ENCODE results near the gene RENBP.

RENBP gene

DNA sequence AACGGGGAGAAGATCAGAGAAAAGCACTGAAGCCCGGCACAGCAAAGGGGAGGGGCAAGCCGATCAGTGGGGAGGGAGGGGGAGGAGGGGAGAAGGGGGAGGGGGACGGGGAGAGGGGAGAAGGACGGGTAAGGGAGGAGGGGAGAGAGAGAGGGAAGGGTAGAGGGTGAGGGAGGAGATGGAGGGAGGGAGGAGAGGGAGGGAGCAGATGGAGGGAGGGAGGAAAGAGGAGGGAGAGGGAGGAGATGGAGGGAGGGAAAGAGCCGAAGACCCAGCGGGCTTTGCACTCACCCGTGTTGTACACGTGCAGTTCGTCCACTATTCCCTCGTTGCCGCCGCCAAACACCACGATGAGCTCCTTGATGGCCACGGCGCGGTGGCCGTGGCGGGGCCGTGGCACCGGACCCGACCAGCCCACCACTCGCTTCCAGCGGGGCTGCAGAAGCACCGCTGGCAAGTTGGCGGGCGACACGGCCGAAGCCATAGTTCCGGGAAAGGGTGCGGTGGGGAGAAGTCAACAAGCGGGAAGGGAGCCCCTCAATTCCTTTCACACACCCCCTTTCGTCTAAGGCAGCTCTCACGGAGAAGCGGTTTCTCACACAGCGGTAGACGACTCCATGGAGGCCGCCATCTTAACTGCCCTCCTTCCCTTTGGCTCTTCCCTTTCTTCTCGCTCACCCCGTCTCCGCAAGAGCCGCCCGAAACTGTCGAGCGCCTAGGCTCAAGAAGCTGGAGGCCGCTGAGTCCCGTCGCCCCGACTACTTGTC, 26.1 kb upstream of the RENBP start:
- FAIRE-seq, result no peak

DNA sequence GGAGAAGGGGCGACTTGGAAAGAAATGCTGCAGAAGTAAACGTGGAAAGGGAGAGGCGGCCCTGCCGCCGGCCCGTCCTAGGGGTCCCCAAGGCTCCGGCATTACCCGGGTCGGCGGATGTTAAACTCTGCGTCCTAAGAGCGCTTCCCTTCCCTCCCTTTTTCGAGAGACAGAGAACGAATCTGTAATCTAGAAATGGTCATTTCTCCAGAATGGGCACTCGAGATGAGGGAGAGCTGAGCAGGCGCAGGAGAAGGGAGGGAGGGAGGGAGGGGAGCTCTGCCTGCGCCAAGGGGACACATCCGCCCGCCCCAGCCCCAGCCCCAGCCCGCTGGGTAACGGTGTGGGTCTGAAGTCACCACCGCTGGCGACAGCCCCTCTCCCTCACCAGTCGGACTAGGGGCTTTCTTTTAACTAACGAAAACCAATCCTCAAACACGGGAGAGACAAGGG, 25.5 kb upstream of the RENBP start:
- no peak for FAIRE-seq

DNA sequence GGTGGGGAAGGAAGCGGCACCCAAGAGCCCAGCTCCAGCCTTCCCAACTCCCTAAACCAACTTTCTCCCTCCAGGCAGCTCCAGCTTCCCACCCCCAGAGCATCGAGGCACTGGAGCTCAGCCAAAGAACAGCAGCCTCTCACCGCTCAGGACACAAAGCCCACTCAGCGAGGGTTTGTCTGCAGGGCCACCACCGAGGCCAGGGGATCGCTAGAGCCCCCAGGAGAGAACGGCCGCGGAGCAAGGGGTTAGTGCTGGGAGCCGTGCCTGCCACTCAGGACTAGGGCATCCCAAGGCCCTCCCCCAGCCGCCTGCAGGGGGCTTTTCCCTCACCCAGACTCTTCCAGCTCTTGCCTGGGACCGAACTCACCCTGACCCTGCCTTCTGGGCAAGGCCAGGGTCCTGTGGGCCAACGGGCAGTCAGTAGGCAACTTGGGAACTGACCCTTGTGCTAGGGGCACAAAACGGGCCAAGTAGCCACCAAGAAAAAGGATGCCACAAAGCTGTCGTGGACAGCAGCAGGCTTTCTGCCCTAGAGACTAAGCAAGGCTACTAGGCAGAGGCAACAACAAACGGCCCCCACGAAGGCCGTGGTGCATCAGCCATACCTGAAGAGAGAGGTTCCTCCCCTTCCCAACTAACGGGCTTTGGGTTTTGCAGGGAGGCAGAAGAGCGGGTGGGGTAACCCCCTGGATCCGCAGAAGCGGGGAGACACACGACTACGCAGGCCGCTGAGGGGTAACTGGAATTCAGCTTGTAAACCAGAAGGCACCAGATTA, 24.9 kb upstream of the RENBP start:
- no peak for FAIRE-seq

GRCh38 chrX:153968754-153969124, 24.3 kb upstream of the RENBP start:
- no peak for FAIRE-seq

DNA sequence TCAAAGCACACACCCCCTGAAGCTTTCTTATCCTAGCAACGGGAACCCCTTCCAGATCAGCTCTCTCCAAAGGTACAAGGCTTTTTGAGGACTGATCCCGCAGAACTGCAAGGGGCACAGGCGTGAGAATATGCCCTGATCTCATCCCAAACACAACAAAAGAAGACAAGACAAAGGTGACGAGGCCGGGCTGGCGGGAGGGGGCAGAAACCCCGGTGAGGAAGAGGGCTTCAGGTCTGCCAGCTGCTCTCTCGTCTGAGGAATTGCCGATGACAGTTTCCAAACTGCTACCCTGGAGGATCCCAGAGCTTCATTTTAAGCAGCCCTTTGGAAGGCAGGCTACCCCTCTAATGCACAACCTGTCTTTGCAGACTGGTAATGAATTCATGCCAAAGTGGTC, 23.8 kb upstream of the RENBP start:
- FAIRE-seq, result no peak

GRCh38 chrX:153967536-153968224, 23.2 kb upstream of the RENBP start:
- no peak for FAIRE-seq

DNA sequence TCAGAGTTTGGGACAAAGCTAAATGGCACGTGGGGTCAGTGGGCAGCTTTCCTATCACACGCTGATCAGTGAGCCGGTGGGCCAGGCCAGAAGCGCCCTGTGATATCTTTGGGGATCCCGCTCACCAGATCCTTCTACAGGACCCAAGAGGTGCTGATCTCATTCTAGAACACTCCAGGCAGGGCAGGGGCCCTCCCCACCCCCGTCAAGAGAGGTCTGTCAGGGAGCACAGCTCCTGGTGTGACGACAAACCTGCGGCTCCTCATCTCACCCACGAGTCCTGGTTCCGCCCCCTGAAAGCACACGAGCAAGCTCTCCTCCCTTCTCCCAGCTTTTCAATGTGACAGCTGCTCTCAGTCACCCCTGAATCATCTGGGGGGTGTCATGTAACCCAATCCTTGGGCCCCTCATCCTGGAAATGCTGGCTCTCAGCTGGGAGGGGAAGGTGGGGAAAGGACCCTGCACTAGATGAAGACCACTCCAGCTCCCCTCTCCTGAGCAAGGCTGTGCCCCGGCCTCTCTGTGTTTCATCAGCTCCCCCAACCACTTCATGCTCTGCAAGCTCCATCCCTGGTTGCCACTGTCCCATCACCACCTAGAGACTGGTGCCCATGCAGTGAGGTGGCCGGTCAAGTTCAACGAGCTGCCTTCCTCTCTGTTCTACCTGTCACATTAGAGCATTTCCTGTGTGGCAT, 22.5 kb upstream of the RENBP start:
- FAIRE-seq, result no peak

GRCh38 chrX:153966283-153966688, 21.8 kb upstream of the RENBP start:
- FAIRE-seq, result no peak

GRCh38 chrX:153965406-153965805, 21.0 kb upstream of the RENBP start:
- no peak for FAIRE-seq

- FAIRE-seq, result no peak
These were observed 19.7 kb upstream of the RENBP start for GRCh38 chrX:153964105-153964504.

GRCh38 chrX:153963546-153963945, 19.1 kb upstream of the RENBP start:
- FAIRE-seq, result no peak

GRCh38 chrX:153961292-153961691, 16.8 kb upstream of the RENBP start:
- no peak for FAIRE-seq

GRCh38 chrX:153960786-153961185, 16.3 kb upstream of the RENBP start:
- FAIRE-seq, result no peak

DNA sequence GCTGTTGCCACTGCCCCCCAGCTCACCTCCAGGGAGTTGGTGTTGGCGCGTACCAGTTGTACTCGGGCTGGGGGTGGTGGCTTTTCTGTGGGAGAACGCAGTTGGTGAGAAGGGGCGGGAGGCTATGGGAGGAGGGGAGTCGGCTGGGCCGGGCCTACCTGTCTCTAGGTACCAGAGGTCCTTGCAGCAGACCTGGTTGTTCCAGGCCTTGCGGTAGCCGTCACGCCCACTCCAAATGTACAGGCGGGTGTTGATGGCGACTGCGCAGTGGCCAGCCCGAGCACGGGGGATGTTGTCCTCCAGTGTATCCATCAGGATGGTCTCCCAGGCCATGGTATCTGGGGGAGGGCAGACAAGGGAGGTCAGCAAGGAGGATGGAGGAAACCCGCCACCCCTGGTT, 15.6 kb upstream of the RENBP start:
- no peak for FAIRE-seq

DNA sequence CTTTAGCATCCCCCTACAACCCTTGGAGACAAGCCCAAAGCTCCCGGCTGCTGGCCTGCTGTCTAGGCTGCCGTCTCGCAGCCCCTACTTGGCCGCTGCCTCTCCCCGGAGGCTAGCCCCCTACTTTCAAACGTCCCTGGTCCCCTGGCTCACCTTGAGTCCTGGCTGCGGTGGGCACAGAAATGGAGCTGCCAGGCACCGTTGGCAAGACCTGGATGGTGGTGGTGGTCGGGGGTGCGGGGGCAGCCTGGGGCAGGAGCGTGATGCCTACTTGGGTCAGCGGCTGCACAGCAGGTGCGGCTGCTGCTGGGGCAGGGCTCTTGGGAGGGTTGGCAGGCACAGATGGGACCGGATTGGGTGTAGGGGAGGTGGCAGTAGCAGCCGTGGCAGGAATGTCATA, 15.2 kb upstream of the RENBP start:
- no peak for FAIRE-seq

GRCh38 chrX:153958605-153959004, 14.2 kb upstream of the RENBP start:
- no peak for FAIRE-seq

DNA sequence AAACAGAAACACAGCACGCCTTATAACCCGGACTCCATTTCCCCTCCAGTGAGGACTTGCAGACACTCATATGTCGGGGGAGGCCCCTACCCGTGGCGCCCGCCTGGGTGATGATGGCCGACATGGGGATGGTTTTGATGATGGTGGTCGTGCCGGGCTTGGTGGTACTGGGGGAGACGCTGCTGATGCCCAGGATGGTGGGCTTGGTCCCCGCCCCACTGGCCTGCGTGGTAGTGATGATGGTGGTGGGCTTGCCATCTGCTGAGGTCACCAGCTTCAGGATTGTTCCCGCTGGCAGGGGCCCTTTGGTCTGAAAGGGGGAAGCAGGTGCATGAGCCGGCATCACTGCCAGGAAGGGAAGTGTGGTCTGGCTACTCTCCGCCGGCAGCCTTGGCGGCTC, 12.8 kb upstream of the RENBP start:
- no peak for FAIRE-seq

DNA sequence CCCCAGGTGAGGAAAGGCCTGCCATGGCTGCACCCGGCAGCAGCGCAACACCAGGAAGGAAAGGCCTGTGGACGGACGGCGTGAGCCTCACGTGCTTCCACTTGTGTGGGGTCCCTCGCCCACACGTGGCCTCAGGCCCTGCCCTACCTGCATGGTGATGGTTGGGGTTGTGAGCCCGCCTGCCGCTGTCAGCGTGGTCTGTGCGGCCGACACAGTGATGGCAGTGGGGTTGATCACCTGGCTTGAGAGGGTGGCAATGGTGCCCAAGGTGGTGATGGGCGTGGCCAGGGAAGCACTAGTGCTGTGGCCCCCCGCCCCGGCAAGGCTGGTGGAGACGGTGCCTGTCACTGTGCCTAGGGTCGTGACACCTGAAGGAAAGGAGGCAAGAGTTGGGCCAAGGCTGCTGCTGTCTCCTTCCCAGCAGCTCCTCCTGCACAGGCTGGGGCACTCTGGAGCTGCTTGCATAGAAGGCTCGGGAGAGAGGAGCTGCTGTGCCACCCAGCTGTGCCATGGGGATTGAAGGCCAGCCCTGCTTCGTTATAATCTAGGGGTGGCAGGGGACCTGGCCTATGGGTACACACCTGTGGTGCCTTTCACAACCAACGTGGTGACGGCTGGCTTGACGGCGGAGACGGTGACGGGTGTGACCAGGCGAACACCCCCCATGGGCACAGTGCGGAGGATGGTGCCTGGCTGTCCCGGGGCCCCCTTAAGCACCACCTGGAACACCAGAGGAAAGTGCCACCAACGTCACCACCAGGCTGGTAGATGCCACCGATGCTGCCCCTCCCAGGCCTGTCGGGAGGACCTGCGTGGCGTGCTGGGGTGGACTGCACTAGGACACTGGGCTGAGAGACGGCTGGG, 11.8 kb upstream of the RENBP start:
- FAIRE-seq, result no peak

DNA sequence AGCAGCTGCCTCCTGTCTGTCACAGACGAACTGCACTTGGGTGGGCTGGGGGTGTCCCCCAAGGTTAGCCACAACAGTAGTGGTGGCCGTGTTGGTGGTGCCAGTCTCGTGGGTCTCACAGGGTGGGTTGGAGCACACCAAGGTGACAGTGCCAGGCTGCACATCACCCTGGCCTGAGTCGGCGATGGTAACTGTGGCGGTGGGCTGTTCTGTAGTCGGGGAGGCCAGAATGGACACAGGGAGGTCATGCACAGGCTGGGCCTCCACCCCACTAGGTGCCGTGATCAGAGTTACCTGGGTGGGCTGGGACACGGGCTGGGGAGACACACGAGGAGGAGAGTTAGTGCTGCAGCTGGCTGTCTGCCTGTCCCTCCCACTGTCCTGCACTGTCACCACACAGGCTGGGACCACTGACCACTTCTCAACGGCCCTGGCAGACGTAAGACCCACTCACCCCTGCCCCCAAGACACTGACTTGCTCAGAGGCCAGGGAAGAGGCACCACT, 10.8 kb upstream of the RENBP start:
- FAIRE-seq, result no peak

- FAIRE-seq, result no peak
These were observed 10.2 kb upstream of the RENBP start for GRCh38 chrX:153954558-153955227.

DNA sequence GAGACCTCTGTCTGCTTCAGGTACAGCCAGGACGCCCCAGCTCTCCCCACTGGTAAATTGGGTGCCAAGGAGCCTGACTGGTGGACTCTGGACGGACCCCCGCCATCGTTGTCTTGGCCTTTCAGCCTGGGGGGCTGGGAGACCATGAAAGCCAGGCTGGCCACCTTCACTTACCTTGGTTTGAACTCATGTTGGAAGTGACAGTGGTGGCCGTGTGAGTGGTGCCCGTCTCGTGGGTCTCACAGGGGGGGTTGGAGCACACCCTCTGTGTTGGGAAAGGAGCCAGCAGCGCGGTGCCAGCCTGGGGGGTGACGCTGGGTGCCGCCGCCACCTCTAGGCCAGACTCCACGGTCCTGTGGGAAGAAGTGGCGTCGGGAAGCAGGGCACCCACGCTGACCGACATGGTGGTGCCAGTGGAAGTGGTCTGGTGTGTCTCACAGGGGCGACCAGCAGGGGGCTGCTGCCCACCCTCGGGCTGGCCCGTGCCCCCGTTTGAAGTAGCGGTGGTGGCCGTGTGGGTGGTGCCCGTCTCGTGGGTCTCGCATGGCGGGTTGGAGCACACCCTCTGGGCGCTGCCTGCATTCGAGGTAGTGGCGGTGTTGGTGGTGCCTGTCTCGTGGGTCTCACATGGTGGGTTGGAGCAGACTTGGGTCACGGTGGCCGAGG, 9.6 kb upstream of the RENBP start:
- no peak for FAIRE-seq
